ENCODE data around the gene PIM2. TPM values are rescaled to one million over a fixed set of nuclear protein-coding genes. Genes with fewer than 3 reads are reported as not detected.

Gene PIM2
- total RNA-seq, 1 donor from 2014 or later = 394 TPM

DNA sequence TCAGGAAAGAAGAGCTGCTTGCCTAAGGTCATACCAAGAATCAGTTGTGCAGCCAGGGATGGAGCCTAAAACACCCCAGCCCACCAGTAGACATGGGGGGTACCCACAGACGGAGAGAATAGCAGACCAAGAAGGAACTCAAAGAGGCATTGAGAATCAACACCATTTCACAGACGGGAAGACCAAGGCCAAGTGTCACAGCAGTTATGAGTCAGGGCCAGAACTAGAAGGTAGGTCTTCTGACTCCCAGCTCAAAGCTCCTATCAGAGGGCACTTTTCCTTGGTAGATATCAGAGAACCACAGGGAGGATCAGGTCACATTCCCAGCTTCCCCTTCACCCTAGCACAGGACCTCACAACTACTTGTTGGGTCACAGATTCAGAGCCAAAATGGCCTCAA, 24.1 kb upstream of the PIM2 start:
- no peaks in the 10 kb centered on the region for H3K9me3 Mint-ChIP-seq

DNA sequence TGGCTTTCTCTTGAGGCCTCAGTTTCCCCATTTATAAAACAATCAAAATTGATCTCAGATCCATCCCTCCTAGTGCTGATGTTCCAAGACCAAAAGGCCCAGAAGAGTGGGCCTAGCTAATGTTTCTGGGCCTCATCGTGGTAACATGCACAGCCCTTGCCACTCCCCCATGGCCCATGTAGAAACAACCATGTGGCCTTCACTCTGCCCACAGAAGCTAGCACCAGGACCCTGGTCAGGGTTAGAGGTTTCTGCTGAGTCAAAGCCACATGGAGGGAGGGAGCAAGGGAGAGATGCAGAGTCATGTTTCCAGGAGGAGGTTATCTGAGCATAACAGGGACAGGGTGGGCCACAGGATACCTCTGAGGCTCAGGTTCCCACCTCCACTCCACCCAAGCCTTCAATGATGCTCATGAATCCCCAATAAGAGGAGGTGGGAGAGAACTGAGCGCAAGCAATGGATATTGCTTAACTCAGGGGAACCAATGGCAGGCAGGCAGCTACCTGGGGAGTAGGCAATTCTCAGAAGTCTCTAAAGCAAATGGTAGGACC, 21.7 kb upstream of the PIM2 start:
- DNase-seq = peak; percentile 65
- H3K4me3 Mint-ChIP-seq = peak overlapping the region; percentile 44
- H3K9me3 Mint-ChIP-seq = no peaks in the 10 kb centered on the region
- peaks cover 47% of the 10 kb centered on the region for H3K36me3 Mint-ChIP-seq (ENCODE audit: low read depth)
- intact Hi-C loops (cut with micrococcal nuclease) = no loop called here
- H3K4me1 Mint-ChIP-seq = peaks cover 71% of the 10 kb centered on the region
- no peaks in the 10 kb centered on the region for H3K27me3 Mint-ChIP-seq
- H3K27ac Mint-ChIP-seq = peak overlapping the region; percentile 96

More for the DNA sequence above, 24.1 kb upstream of the PIM2 start:
- intact Hi-C loops (cut with micrococcal nuclease) = loop anchor here (1.0 kb wide), 1 partner anchor 26 kb away; no protein-coding TSS in a partner anchor
- no peak for DNase-seq
- no peaks in the 10 kb centered on the region for H3K27me3 Mint-ChIP-seq
- H3K4me3 Mint-ChIP-seq = peak overlapping the region; percentile 76
- H3K36me3 Mint-ChIP-seq (ENCODE audit: low read depth) = peaks cover 37% of the 10 kb centered on the region
- H3K27ac Mint-ChIP-seq = peak overlapping the region; percentile 89
- H3K4me1 Mint-ChIP-seq = peaks cover 57% of the 10 kb centered on the region

DNA sequence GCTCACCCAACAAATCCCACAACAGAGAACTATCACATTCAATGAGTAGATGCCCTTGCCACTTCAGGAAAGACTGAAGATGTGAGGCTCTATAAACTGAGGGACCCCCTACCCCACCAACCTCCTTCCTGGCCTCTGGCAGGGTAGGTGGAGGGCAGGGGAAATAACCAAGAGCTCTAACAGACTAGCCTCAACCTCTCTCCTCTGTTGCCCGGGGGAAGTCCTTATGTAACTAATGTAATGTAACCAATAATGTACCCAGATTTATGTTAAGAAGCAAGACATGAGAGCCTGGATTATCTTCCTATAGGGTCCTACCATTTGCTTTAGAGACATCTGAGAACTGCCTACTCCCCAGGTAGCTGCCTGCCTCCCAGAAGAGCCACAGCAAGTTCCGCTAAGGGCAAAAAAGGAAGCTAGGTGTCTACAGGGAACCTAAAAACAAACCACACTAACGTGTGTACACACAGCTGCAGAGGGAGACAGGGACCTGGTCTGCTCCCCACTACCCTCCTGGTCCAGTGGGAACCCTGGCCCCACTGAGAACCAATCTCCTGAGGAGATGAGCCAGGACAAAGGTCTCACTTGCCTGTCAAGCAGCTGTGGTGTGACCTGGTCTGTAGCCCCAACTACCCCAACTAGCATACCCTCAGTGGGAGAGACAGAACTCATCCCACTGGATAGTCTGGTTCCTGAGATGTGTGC, 20.9 kb upstream of the PIM2 start:
- H3K27me3 Mint-ChIP-seq = no peaks in the 10 kb centered on the region
- intact Hi-C loops (cut with micrococcal nuclease) = loop anchor here (5.0 kb wide), 1 partner anchor 333 kb away; no protein-coding TSS in a partner anchor
- peaks cover 55% of the 10 kb centered on the region for H3K36me3 Mint-ChIP-seq (ENCODE audit: low read depth)
- DNase-seq = peak; percentile 80
- H3K27ac Mint-ChIP-seq = peak overlapping the region; percentile 96
- H3K4me1 Mint-ChIP-seq = peaks cover 79% of the 10 kb centered on the region
- peak overlapping the region; percentile 82 for H3K4me3 Mint-ChIP-seq
- no peaks in the 10 kb centered on the region for H3K9me3 Mint-ChIP-seq

DNA sequence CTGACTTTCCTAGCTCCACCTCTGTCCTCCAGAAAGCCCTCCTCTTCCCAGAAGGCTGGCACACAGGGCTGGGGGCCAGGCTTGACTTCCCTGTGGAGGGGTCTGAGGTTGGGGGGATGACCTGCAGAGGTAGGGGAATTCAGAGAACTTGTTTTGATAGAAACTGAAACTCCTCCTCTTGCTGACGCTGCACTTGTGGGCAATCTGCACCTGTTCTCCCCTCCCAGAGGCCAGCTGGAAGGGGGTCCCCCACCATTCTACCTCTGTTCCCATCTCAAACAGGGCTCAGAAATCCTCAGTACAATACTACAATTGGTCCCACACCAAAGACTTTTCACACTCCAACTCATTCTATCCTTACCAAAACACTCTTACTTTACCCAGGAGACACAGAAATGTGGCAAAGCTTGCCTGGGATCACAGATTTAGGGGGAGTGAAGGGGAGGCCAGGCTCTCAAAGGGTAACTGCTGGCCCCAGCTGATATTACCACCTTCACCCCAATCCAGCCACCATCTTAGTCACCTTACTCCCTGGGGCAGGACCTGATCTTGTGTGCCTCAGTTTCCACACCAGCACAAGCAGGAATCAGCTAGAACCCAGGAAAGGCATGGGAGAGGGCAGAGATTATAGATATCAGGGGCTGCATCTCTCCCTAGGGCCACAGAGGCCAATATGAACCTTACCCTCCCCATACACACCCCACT, 20.0 kb upstream of the PIM2 start:
- peaks cover 60% of the 10 kb centered on the region for H3K36me3 Mint-ChIP-seq (ENCODE audit: low read depth)
- H3K27ac Mint-ChIP-seq = peak overlapping the region; percentile 96
- H3K4me3 Mint-ChIP-seq = peak overlapping the region; percentile 82
- H3K4me1 Mint-ChIP-seq = peaks cover 81% of the 10 kb centered on the region
- intact Hi-C loops (cut with micrococcal nuclease) = loop anchor here (5.0 kb wide), 1 partner anchor 333 kb away; no protein-coding TSS in a partner anchor
- peak; percentile 93 for DNase-seq
- H3K9me3 Mint-ChIP-seq = no peaks in the 10 kb centered on the region
- H3K27me3 Mint-ChIP-seq = no peaks in the 10 kb centered on the region

DNA sequence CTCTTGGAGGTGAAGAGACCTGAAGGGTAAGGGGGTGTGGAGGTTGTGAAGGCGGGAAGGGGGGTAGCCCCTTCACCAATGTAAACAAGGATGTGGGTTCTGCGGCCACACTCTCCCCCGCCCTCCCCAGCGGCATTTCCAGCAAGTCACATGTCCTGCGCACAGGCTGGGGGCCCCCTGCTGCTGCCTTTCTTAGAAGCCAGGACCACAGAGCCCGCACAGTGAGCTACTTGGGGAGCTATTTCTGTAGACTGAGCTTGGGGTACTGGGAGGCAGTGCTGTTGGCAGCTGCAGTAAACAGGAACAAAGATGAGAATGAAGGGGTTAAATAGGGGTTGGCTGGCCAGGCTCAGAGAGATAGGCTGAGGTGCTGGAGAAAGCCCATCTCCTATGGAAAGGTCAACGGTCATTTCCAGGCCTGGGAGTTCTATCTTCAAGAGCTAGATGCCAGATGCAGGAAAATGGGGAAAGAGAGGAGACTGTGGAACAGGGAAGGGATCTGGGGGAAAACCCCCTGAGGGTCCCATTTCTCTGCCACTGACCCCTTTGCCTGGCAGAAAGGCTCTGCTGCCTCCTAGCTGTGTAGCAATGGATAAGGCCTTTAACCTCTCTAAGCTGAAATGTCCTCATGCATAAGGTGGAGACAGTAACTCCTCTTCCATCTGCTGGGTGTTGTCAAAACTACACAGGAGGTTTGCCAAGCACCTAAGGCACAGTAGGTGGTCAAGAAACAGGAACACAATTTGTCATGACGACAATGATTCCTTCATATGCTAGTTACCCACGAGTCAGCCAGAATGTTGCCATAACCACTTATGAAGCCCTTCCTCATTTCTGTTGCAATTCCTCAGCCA, 18.5 kb upstream of the PIM2 start:
- Mint-ChIP-seq H3K36me3 (ENCODE audit: low read depth) (peaks cover 54% of the 10 kb centered on the region), H3K4me1 (peaks cover 72% of the 10 kb centered on the region), H3K9me3 (no peaks in the 10 kb centered on the region), H3K27me3 (no peaks in the 10 kb centered on the region), H3K4me3 (peak overlapping the region; percentile 82), H3K27ac (peak overlapping the region; percentile 96)
- intact Hi-C loops (cut with micrococcal nuclease) = loop anchor here (1.0 to 5.0 kb wide), 3 partner anchors 18 to 335 kb away; partner anchors contain the start of gene PIM2
- peak; percentile 96 for DNase-seq

DNA sequence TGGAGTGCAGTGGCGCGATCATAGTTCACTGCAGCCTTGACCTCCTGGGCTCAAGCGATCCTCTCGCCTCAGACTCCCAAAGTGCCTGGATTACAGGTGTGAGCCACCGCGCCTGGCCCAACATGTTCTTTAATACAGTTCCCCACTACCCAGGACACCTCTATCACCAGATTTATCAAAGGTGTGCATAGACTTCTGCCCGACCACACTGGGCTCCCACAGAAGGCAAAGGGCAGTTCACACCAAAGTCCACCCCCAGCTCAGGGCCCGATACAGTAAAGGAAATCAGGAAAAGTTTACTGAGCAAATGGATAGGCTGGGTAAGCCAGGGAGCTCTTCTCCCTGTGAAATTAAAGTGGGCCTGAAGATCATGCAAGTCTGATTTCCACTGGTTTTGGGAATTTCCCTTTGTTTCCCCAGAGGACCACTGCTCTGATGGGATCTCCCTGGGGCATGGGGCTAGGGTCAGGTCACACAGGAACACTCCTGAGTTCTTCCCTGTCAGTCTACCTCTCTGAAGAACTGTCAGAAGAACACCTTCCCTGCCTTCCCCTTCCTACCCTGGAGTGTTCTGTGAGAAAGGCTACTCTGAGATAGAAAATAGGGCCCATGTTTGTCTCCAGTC, 17.7 kb upstream of the PIM2 start:
- peaks cover 64% of the 10 kb centered on the region for H3K4me1 Mint-ChIP-seq
- no peak for DNase-seq
- peak overlapping the region; percentile 96 for H3K27ac Mint-ChIP-seq
- H3K4me3 Mint-ChIP-seq = peak overlapping the region; percentile 82
- H3K36me3 Mint-ChIP-seq (ENCODE audit: low read depth) = peaks cover 49% of the 10 kb centered on the region
- intact Hi-C loops (cut with micrococcal nuclease) = loop anchor here (1.0 to 5.0 kb wide), 3 partner anchors 17 to 336 kb away; partner anchors contain the start of gene PIM2
- H3K9me3 Mint-ChIP-seq = no peaks in the 10 kb centered on the region
- H3K27me3 Mint-ChIP-seq = no peaks in the 10 kb centered on the region

DNA sequence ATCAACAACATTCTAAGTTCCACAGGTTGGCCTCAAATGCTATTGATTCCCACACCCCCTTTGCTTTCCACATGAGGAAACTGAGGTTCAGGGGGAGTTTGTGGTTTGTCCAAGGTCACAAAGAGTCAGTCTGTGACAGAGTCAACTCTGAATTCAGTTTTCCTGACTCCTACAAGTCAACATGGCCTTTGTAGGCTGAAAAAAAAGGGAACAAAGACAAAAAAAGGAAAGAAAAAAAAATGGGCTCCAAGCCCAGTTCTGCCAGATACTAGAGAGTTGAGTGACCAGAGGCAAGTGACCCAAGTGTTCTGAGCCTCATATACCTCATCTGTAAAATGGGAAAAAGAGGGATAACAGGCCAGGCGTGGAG, 16.5 kb upstream of the PIM2 start:
- Mint-ChIP-seq H3K36me3 (ENCODE audit: low read depth) (peaks cover 49% of the 10 kb centered on the region), H3K27me3 (no peaks in the 10 kb centered on the region), H3K4me3 (peak overlapping the region; percentile 78), H3K27ac (peak overlapping the region; percentile 96), H3K4me1 (peaks cover 57% of the 10 kb centered on the region), H3K9me3 (no peaks in the 10 kb centered on the region)
- intact Hi-C loops (cut with micrococcal nuclease) = loop anchor here (5.0 kb wide), 1 partner anchor 337 kb away; no protein-coding TSS in a partner anchor
- DNase-seq = no peak

DNA sequence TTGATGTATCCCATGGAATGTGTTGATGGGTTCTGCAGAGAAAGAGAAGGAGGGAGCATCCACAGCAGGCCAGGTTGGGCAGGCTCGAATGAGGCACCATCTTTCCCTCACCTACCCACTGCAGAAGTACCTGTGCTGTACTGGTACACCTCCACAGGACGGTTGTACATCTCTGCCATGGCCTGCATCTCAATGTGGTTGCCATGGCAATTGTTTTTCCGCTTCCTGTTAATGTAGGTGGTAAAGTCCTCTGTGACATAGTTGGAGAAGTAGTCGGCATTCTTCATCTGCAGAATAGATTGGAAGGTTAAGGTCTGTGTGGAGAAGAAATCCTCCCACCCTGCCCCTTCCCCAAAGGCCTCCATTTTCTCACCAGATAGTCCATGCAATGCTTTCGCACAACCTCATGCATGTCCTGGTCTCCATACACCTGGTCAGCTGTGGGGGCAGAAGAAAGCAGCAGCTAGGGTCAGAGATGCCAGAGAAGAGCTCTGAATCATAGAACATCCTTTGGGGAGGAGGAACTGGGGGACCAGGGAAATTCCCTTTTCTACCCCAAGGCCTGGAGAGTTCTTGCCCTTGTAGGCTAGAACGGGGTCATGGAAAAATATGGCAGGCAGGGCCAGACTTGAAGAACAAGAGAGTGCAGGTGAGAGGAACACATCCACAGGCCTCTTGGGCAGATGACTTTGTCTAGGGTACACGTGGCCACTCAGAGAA, 15.9 kb upstream of the PIM2 start:
- peak overlapping the region; percentile 78 for H3K4me3 Mint-ChIP-seq
- peak; percentile 83 for DNase-seq
- H3K27ac Mint-ChIP-seq = peak overlapping the region; percentile 96
- intact Hi-C loops (cut with micrococcal nuclease) = loop anchor here (5.0 kb wide), 1 partner anchor 338 kb away; no protein-coding TSS in a partner anchor
- peaks cover 48% of the 10 kb centered on the region for H3K36me3 Mint-ChIP-seq (ENCODE audit: low read depth)
- peaks cover 52% of the 10 kb centered on the region for H3K4me1 Mint-ChIP-seq
- H3K9me3 Mint-ChIP-seq = no peaks in the 10 kb centered on the region
- no peaks in the 10 kb centered on the region for H3K27me3 Mint-ChIP-seq

DNA sequence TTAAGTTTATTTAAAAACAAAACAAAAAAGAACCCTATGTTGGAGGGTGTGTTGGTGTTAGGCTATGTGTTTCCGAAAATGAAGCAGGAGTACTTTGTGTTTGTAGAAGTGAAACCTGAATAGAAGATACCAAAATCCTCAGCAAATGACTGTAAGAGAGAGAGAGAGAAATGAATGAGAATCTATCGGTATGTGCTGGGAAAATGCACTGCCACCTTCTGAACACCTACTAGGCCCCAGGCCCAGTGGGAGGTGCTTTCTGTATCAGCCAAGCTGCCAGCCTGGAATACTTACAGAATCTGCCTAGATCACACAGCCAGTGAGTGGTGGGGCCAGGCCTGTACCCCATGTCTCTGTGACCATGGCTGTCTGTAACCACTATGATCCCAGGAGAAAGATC, 14.9 kb upstream of the PIM2 start:
- Mint-ChIP-seq H3K27me3 (no peaks in the 10 kb centered on the region), H3K36me3 (ENCODE audit: low read depth) (peaks cover 51% of the 10 kb centered on the region), H3K4me3 (peak overlapping the region; percentile 78), H3K4me1 (peaks cover 42% of the 10 kb centered on the region), H3K27ac (peak overlapping the region; percentile 96), H3K9me3 (no peaks in the 10 kb centered on the region)
- intact Hi-C loops (cut with micrococcal nuclease) = no loop called here
- DNase-seq = no peak

DNA sequence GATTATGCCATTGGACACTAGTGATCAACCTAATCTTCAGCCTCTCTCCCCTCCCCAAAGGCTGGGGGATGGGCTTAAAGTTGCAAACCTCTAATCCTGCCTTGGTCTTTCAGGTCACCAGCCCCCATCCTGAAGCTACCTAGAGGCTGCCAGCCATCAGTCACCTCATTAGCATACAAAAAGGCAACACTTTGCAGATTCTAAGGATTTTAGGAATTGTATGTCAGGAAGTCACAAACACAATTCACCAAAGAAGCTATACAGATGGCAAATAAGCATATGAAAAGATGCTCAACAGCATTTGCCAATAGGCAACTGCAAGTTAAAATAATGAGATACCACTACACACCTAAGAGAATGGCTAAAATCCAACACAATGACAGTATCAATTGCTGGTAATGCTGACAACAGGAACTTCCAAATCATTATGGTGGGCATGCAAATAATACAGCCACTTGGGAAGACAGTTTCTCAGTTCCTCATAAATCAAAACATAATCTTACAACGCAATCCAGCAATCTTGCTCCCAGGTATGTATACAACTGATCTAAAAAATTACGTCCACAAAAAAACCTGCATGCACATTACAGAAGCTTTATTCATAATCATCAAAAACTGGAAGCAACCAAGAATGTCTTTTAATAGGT, 9.0 kb upstream of the PIM2 start:
- H3K9me3 Mint-ChIP-seq = no peaks in the 10 kb centered on the region
- no peak for DNase-seq
- intact Hi-C loops (cut with micrococcal nuclease) = no loop called here
- no peaks in the 10 kb centered on the region for H3K27me3 Mint-ChIP-seq
- no peak overlapping the region for H3K4me3 Mint-ChIP-seq
- no peak overlapping the region for H3K27ac Mint-ChIP-seq
- H3K4me1 Mint-ChIP-seq = peaks cover 17% of the 10 kb centered on the region
- H3K36me3 Mint-ChIP-seq (ENCODE audit: low read depth) = peaks cover 39% of the 10 kb centered on the region

DNA sequence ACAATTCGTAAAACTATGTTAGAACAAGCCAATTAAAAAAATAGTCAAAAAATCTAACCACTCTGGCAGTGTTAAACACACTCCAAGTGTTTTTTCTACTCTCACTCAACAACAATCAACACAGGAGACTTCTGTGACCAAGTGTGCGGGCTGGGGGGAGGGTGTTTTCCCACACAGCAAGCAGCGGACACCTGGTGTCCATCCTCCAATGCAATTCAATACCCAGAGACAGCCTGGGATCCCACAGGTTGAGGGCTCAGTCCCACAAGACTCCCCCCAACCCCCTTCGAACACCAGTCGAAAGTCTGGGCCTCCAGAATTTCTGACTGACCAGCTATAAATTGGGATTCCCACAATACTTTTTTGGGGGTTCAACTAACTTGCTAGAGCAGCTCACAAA, 8.3 kb upstream of the PIM2 start:
- H3K9me3 Mint-ChIP-seq = no peaks in the 10 kb centered on the region
- H3K36me3 Mint-ChIP-seq (ENCODE audit: low read depth) = peaks cover 40% of the 10 kb centered on the region
- H3K4me1 Mint-ChIP-seq = peaks cover 18% of the 10 kb centered on the region
- no peaks in the 10 kb centered on the region for H3K27me3 Mint-ChIP-seq
- no peak overlapping the region for H3K27ac Mint-ChIP-seq
- no peak overlapping the region for H3K4me3 Mint-ChIP-seq
- no peak for DNase-seq
- intact Hi-C loops (cut with micrococcal nuclease) = no loop called here

DNA sequence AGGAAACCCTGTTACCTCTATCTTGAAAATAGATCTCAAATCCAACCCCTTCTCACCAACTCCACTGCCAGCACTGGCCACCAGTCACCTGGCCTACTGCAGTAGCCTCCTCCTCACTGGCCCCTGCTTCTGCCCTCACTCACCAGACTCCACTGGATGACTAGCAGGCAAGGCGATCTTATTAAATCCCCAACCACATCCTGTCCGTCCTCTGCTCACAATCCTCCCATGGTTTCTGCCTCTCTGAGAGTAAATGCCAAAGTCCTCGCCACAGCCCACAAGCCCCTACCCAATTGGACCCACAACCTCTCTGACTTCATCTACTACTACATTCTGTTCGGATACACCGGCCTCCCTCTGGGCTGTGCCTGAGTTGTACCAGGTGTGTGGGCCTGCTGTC, 5.4 kb upstream of the PIM2 start:
- no peaks in the 10 kb centered on the region for H3K9me3 Mint-ChIP-seq
- H3K27ac Mint-ChIP-seq = peak overlapping the region; percentile 50
- H3K4me3 Mint-ChIP-seq = peak overlapping the region; percentile 7
- H3K4me1 Mint-ChIP-seq = peaks cover 36% of the 10 kb centered on the region
- no peaks in the 10 kb centered on the region for H3K27me3 Mint-ChIP-seq
- intact Hi-C loops (cut with micrococcal nuclease) = no loop called here
- peaks cover 36% of the 10 kb centered on the region for H3K36me3 Mint-ChIP-seq (ENCODE audit: low read depth)
- no peak for DNase-seq

Measured in activated CD4-positive, alpha-beta T cell treated with anti-CD3 and anti-CD28 coated beads, Interleukin-2, amount 10 ng/mL, durations not matched to agents 24 days and 14 days (primary cell).